Measurements from ENCODE around the gene DPPA2. TPM values are rescaled to one million over a fixed set of nuclear protein-coding genes. Genes with fewer than 3 reads are reported as not detected.

Gene DPPA2
- total RNA-seq, 4 donors from 2014 or later: not detected

GRCh38 chr3:109346099-109346498 is 29.8 kb upstream of the DPPA2 start:
- 63% methylated on average over 4 of the region's 4 CpGs for WGBS, 2 donors
- Histone ChIP-seq H3K36me3 (no peaks in the 10 kb centered on the region), H3K27ac (no peak overlapping the region), H3K4me1 (no peaks in the 10 kb centered on the region), H3K27me3 (no peaks in the 10 kb centered on the region), H3K4me3 (replicated peaks in 1 of 3) (no peak overlapping the region), H3K9me3 (no peaks in the 10 kb centered on the region)
- intact Hi-C loops (cut with DNase I): no loop called here
- no peak for DNase-seq
- no peak for TF ChIP-seq POLR2A (IDR thresholded peaks at IDR 0.05)
- no peak for TF ChIP-seq CTCF (IDR thresholded peaks at IDR 0.05)

GRCh38 chr3:109339714-109340648 is 23.7 kb upstream of the DPPA2 start:
- intact Hi-C loops (cut with DNase I): no loop called here

GRCh38 chr3:109339197-109339596 is 22.9 kb upstream of the DPPA2 start:
- no peak for TF ChIP-seq POLR2A (IDR thresholded peaks at IDR 0.05)
- TF ChIP-seq CTCF (IDR thresholded peaks at IDR 0.05): no peak
- Histone ChIP-seq H3K27me3 (no peaks in the 10 kb centered on the region), H3K4me1 (no peaks in the 10 kb centered on the region), H3K27ac (no peak overlapping the region), H3K4me3 (replicated peaks in 1 of 3) (no peak overlapping the region), H3K36me3 (no peaks in the 10 kb centered on the region), H3K9me3 (no peaks in the 10 kb centered on the region)
- intact Hi-C loops (cut with DNase I): no loop called here
- no peak for DNase-seq
- 58 to 64% methylated on average over 3 of the region's 3 CpGs for WGBS, 2 donors

More at GRCh38 chr3:109339714-109340648, 23.7 kb upstream of the DPPA2 start:
- no peaks in the 10 kb centered on the region for H3K27me3 ChIP-seq
- no peaks in the 10 kb centered on the region for H3K9me3 ChIP-seq
- TF ChIP-seq POLR2A (IDR thresholded peaks at IDR 0.05) (no peak), CTCF (IDR thresholded peaks at IDR 0.05) (no peak)
- H3K27ac ChIP-seq: no peak overlapping the region
- no peak overlapping the region for H3K4me3 ChIP-seq (replicated peaks in 1 of 3)
- H3K4me1 ChIP-seq: no peaks in the 10 kb centered on the region
- no peaks in the 10 kb centered on the region for H3K36me3 ChIP-seq
- 67 to 71% methylated on average over 5 of the region's 5 CpGs for WGBS, 2 donors
- DNase-seq: no peak

GRCh38 chr3:109338322-109338721 is 22.0 kb upstream of the DPPA2 start:
- TF ChIP-seq POLR2A (IDR thresholded peaks at IDR 0.05): no peak
- TF ChIP-seq CTCF (IDR thresholded peaks at IDR 0.05): no peak
- no peaks in the 10 kb centered on the region for H3K9me3 ChIP-seq
- no peak overlapping the region for H3K4me3 ChIP-seq (replicated peaks in 1 of 3)
- no peaks in the 10 kb centered on the region for H3K4me1 ChIP-seq
- intact Hi-C loops (cut with DNase I): no loop called here
- 54 to 55% methylated on average over 4 of the region's 4 CpGs for WGBS, 2 donors
- no peak for DNase-seq
- no peaks in the 10 kb centered on the region for H3K36me3 ChIP-seq
- H3K27me3 ChIP-seq: no peaks in the 10 kb centered on the region
- H3K27ac ChIP-seq: no peak overlapping the region

- Histone ChIP-seq H3K27ac (no peak within 1 kb of the TSS), H3K4me3 (replicated peaks in 1 of 3) (no peak within 1 kb of the TSS), H3K4me1 (no peaks in the 10 kb centered on the region), H3K36me3 (no peaks in the 10 kb centered on the region), H3K9me3 (no peaks in the 10 kb centered on the region), H3K27me3 (no peaks in the 10 kb centered on the region)
- no peak for TF ChIP-seq POLR2A (IDR thresholded peaks at IDR 0.05)
- no peak for TF ChIP-seq CTCF (IDR thresholded peaks at IDR 0.05)
- WGBS, 2 donors: 74 to 75% methylated on average over 5 of the region's 5 CpGs
- intact Hi-C loops (cut with DNase I): no loop called here
- DNase-seq: no peak
These were observed 21.1 kb upstream of the DPPA2 start, which contains the start of gene DPPA4 for GRCh38 chr3:109337393-109337792. TSS of gene DPPA4 (minus strand) at chr3:109337546. CDS start at chr3:109337517, 29 bp downstream.

Measured in thyroid gland (tissue), 4 donors.